ENCODE data around the gene FAM78A. TPM values are rescaled to one million over a fixed set of nuclear protein-coding genes. Genes with fewer than 3 reads are reported as not detected.

Gene FAM78A
- total and polyA plus RNA-seq, 2 of the 8 experiments (the other 6 are each of a cell fraction or from before 2014, with no cell fraction given) = 3.1 TPM

GRCh38 chr9:131290767-131291370 is 14.6 kb upstream of the FAM78A start (continued):
- TF ChIP-seq FOSL1 (IDR thresholded peaks at IDR 0.05; ENCODE audit: insufficient read depth, low read depth, low read length) = no peak
- no peak for TF ChIP-seq YY1 (IDR thresholded peaks at IDR 0.05; ENCODE audit: low read depth, low read length)
- no peak for TF ChIP-seq E2F6 (IDR thresholded peaks at IDR 0.05)
- TF ChIP-seq TAF1 (IDR thresholded peaks at IDR 0.05; ENCODE audit: low read depth, low read length) = no peak
- TF ChIP-seq SAP30 (IDR thresholded peaks at IDR 0.05; ENCODE audit: insufficient read depth, insufficient replicate concordance, low read length) = no peak

Measured in H1 (cell line).